Upper lobe of right lung (tissue), 1 donor: ENCODE data around the gene PTPRK. TPM values are rescaled to one million over a fixed set of nuclear protein-coding genes. Genes with fewer than 3 reads are reported as not detected.

Experiments used
- ATAC-seq: fragments of 200-7000 bp; cut with Tn5 transposase; one replicate; pipeline ENCODE4 v1.9.1; 2020; ENCODE audit warnings: mild to moderate bottlenecking, moderate library complexity
- DNase-seq: peaks from one replicate; pipeline ENCODE4 v3.0.0-alpha.2; 2020
- H3K27ac ChIP-seq: fragments of 200-600 bp; one replicate; pipeline ENCODE4 v1.8.0; 2022
- H3K27me3 ChIP-seq: fragments of 200-600 bp; one replicate; pipeline ENCODE4 v1.8.0; 2022; ENCODE audit warnings: mild to moderate bottlenecking
- H3K36me3 ChIP-seq: fragments of 200-600 bp; one replicate; pipeline ENCODE4 v1.8.0; 2022
- H3K4me1 ChIP-seq: fragments of 200-600 bp; one replicate; pipeline ENCODE4 v1.8.0; 2022
- H3K4me3 ChIP-seq: fragments of 200-600 bp; one replicate; pipeline ENCODE4 v1.8.0; 2022; ENCODE audit warnings: mild to moderate bottlenecking
- H3K9me3 ChIP-seq: fragments of 200-600 bp; one replicate; pipeline ENCODE4 v1.8.0; 2022
- CTCF ChIP-seq: fragments of 200-600 bp; IDR thresholded peaks from one replicate; pipeline ENCODE4 v1.8.0; 2022; ENCODE audit warnings: antibody characterized with exemption
- intact Hi-C: fragments of 100-400 bp; cut with DNase I; formaldehyde crosslinking; loops from one replicate; pipeline ENCODE4 v1.11.0; 2022
- long read RNA-seq: library from polyadenylated mRNA; unstranded; transcript quantifications from one replicate; pipeline ENCODE4 v2.0.0, GENCODE V29; 2021
- total RNA-seq: library from RNA; stranded (reverse); fragmentation: NEBNext Ultra II Directional; extraction: Animal tissue kit (Norgen Biotek cat#: 25700); gene quantifications from one replicate; pipeline ENCODE4 v1.2.1, GENCODE V29; 2021
- donor health status: DM: no; HTN: yes; CAD: no; lungs with severe emphysema.

The PTPRK gene
- 64.6 TPM for total RNA-seq
- long read RNA-seq, full-length matches to known transcripts = 19 of 63 reads
- long read RNA-seq, partial matches to known transcripts = 30 of 63 reads
- long read RNA-seq, other reads (novel, unspliced or antisense) = 14 of 63 reads

- H3K4me3 ChIP-seq = peak within 1 kb of the TSS; percentile 77
- DNase-seq = peak; percentile 96
- peaks cover 13% of the 10 kb centered on the region for H3K4me1 ChIP-seq
- no peaks in the 10 kb centered on the region for H3K27me3 ChIP-seq
- H3K36me3 ChIP-seq = no peaks in the 10 kb centered on the region
- peak; percentile 96 for ATAC-seq
- peak; percentile 55 for TF ChIP-seq CTCF
- no peaks in the 10 kb centered on the region for H3K9me3 ChIP-seq
- intact Hi-C loops = no loop called here
- H3K27ac ChIP-seq = peak within 1 kb of the TSS; percentile 92
Measured at GRCh38 chr6:128520436-128521281, at the start of gene PTPRK. Gene PTPRK, minus strand, starts transcription at chr6:128520599. Its CDS starts 241 bp downstream, at chr6:128520358.

GRCh38 chr6:128567029-128567428 lies 46.6 kb upstream of the PTPRK start:
- Histone ChIP-seq H3K27me3 (no peaks in the 10 kb centered on the region), H3K27ac (no peak overlapping the region), H3K4me1 (no peaks in the 10 kb centered on the region), H3K9me3 (no peaks in the 10 kb centered on the region), H3K4me3 (no peak overlapping the region), H3K36me3 (no peaks in the 10 kb centered on the region)
- ATAC-seq = no peak
- TF ChIP-seq CTCF = no peak
- intact Hi-C loops = no loop called here
- DNase-seq = no peak

DNA sequence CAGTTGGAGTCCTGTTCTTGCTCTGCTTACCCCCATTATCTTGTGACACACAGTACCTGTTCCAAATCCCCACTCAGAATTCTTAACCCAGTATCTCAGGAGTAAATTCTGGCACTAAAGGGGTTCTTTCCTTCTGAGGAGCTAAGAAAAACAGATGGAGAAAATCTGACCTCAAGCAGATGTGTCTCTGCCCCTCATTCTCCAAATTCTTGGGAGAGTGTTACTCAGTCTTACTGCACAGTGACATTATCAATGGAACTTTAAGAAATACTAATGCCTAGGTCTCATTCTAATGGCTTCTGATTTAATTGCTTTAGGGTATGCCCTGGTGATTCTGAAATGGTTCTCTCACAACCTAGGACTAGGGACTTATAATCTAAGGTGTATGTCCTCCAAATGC lies 40.6 kb upstream of the PTPRK start:
- intact Hi-C loops = no loop called here
- ATAC-seq (no peak), DNase-seq (no peak)
- no peak for TF ChIP-seq CTCF
- H3K36me3 ChIP-seq = no peaks in the 10 kb centered on the region
- H3K27me3 ChIP-seq = no peaks in the 10 kb centered on the region
- no peak overlapping the region for H3K27ac ChIP-seq
- H3K4me1 ChIP-seq = no peaks in the 10 kb centered on the region
- no peaks in the 10 kb centered on the region for H3K9me3 ChIP-seq
- no peak overlapping the region for H3K4me3 ChIP-seq

GRCh38 chr6:128558924-128559323 lies 38.5 kb upstream of the PTPRK start:
- H3K36me3 ChIP-seq = no peaks in the 10 kb centered on the region
- H3K4me1 ChIP-seq = no peaks in the 10 kb centered on the region
- no peaks in the 10 kb centered on the region for H3K27me3 ChIP-seq
- no peak for DNase-seq
- no peak overlapping the region for H3K27ac ChIP-seq
- H3K9me3 ChIP-seq = no peaks in the 10 kb centered on the region
- TF ChIP-seq CTCF = no peak
- no peak overlapping the region for H3K4me3 ChIP-seq
- no peak for ATAC-seq
- intact Hi-C loops = no loop called here

DNA sequence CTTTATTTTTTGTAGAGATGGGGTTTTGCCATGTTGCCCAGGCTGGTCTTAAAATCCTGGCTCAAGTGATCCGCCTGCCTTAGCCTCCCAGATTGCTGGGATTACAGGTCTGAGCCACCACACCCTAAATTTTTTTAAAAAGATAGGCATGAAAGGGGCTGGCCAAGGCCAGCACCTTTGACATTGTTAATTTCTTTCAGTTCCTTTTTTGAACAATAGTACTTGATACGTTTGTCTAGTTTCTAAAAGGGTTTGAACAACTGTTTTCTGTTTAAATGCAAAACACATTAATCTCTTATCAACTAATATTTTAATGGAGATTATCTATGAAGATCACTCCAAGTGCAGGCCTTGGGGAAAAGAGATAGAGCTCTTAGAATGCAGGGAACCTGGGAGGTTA lies 37.6 kb upstream of the PTPRK start:
- no peak for TF ChIP-seq CTCF
- Histone ChIP-seq H3K27me3 (no peaks in the 10 kb centered on the region), H3K9me3 (no peaks in the 10 kb centered on the region), H3K36me3 (no peaks in the 10 kb centered on the region), H3K4me1 (no peaks in the 10 kb centered on the region), H3K4me3 (no peak overlapping the region), H3K27ac (no peak overlapping the region)
- intact Hi-C loops = no loop called here
- ATAC-seq (no peak), DNase-seq (no peak)
